Adrenal gland (tissue), 12 donors: ENCODE results near the gene ZNF277. TPM values are rescaled to one million over a fixed set of nuclear protein-coding genes. Genes with fewer than 3 reads are reported as not detected.

Experiments used
- DNase-seq, 7 donors: peaks; one replicate each; pipeline ENCODE4 v3.0.0-alpha.2; 2019 to 2020
- H3K27ac ChIP-seq, 5 donors: fragments of 200-600 bp; sonication (generic) in 4 of 5; 1 replicate in 3 of 5; 2 replicates in 2 of 5; pipeline versions ENCODE4 v1.5.1 to v1.8.0; 2016 to 2020; ENCODE audit warnings: mild to moderate bottlenecking in 1 of 5
- H3K27me3 ChIP-seq: fragments of 200-600 bp; 2 replicates; pipeline ENCODE4 v1.8.0; 2021
- H3K36me3 ChIP-seq, 2 donors: fragments of 200-600 bp; replicated peaks in 1 of 2; 1 replicate in 1 of 2; 2 replicates in 1 of 2; pipeline versions ENCODE4 v1.5.1 to v1.8.0; 2018 to 2022
- H3K4me1 ChIP-seq, 2 donors: fragments of 200-600 bp; replicated peaks in 1 of 2; 1 replicate in 1 of 2; 2 replicates in 1 of 2; pipeline versions ENCODE4 v1.5.1 to v1.8.0; 2018 to 2021
- H3K4me3 ChIP-seq, 4 donors: fragments of 200-600 bp; sonication (generic) in 3 of 4; one replicate each; pipeline ENCODE4 v1.5.1; 2016 to 2018
- H3K9me3 ChIP-seq, 3 donors: fragments of 200-600 bp; sonication (generic) in 1 of 3; replicated peaks in 1 of 3; 1 replicate in 2 of 3; 2 replicates in 1 of 3; pipeline versions ENCODE4 v1.5.1 to v1.8.0; 2016 to 2021
- POLR2A ChIP-seq, 2 donors: fragments of 450-650 bp; IDR thresholded peaks; one replicate each; pipeline ENCODE4 v1.6.1; 2017; ENCODE audit warnings: antibody characterized with exemption in 2 of 2, mild to moderate bottlenecking in 2 of 2, moderate library complexity in 1 of 2
- WGBS, 4 donors: extraction: QIAGEN DNeasy Blood & Tissue Kit in 2 of 4; methylation state at CpG; one replicate each; pipeline versions ENCODE4 v1.1.5 to v1.1.7; 2013 to 2017; 5-methylcytosine and 5-hydroxymethylcytosine counted together
- intact Hi-C, 2 donors: fragments of 100-400 bp; cut with DNase I; formaldehyde crosslinking; loops; one replicate each; pipeline versions ENCODE4 v1.14.1 to v1.15.0; 2022 to 2023
- polyA plus RNA-seq, 3 donors: library from polyadenylated mRNA; stranded (reverse); fragments of 200-250 nt in 2 of 3; fragments of 350-450 nt in 1 of 3; fragmentation: Illumina TruSeq in 1 of 3; extraction: RNeasy Lipid Tissue Mini Kit (QIAGEN cat#74804) in 1 of 3; gene quantifications; one replicate each; pipeline ENCODE4 v1.2.3, GENCODE V29; 2013 to 2014
- total RNA-seq, 9 donors: library from RNA; depleted of rRNA in 4 of 9; stranded (reverse); fragments of >200 nt in 4 of 9; fragments of 120-200 nt in 1 of 9; fragmentation: NEBNext Ultra II Directional in 1 of 9; extraction: Animal tissue kit (Norgen Biotek cat#: 25700) in 1 of 9; gene quantifications; one replicate each; pipeline versions ENCODE4 v1.1.0 to v1.2.4, GENCODE V29; 2013 to 2023
- TF ChIP-seq, protein P1 (sequence below), 6 experiments: fragments of 450-650 bp in 4 of 6; fragments of 200-600 bp in 2 of 6; sonication (generic) in 1 of 6; IDR thresholded peaks; 1 replicate in 5 of 6; 2 replicates in 1 of 6; pipeline versions ENCODE4 v1.5.1 to v1.8.0; 2016 to 2021; ENCODE audit warnings: antibody characterized with exemption in 6 of 6, mild to moderate bottlenecking in 2 of 6, moderate library complexity in 1 of 6
- donor health status: healthy with polysubstance abuse.
- donor health status: Bipolar disorder and iron deficiency.
- donor health status: DM: yes; HTN: yes; CAD: no.
- donor health status: DM: no; HTN: no; CAD: no.
- donor health status: DM: no; HTN: no; CAD: no.
- donor health status: DM: yes; HTN: yes; CAD: no.

Gene ZNF277
- total and polyA plus RNA-seq, 12 donors = 12.6 to 30.6 (median 19.7) TPM

DNA sequence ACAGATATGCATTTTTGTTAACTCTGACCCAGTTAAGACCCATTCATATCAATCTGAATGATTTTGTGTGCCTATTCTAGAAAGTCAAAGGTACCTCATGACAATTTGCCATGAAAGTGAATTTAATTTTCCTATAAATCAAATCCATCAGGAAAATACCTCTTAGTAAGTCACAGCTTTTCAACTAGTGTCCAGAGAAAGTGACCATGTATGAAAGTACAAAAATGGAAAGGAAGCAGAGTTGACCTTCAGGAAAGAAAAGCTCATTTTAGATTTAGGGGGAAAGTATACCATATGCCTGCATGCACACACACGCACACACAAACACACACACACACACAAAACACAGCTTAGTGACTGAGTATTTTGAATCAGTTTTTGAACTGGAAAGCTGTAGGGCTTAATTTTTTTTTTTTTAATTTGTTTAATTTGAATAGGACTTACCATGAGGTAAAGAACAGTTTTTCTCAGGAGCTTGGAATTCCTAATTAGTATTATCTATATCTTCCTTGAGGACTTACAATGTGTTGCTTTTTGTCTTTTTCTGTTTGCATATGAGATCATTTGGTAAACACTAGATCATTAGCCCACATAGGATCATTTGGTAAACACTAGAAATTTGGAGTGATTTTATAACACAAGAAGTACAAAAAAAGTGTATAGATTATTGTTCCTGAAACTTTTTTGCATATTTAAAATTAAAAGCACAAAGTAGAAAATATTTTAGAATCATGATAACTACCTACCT lies 61.6 kb downstream of the ZNF277 start:
- no peak overlapping the region for H3K4me3 ChIP-seq
- intact Hi-C loops = no loop called here

DNA sequence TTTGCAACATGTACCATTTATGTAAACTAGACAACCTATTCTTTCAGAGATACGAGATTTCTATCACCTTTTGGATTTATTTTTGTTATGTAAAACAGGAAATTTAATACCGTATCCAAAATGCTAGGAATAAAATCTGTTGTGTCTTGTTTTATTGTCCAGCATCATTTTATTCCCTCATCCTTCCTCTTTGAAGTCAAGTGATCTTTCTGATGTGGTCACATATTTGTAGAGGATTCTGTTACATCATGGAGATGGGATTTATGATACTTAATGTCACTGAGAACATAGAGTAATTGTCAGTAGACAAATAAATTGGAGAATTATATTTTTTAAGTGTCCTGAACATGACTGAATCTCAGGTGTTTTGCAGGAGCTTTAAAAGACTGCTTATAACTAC lies 64.7 kb downstream of the ZNF277 start:
- intact Hi-C loops = no loop called here
- Histone ChIP-seq H3K4me3 (no peak overlapping the region), H3K4me1 (peaks cover 0 to 17% of the 10 kb centered on the region in 2 donors), H3K27me3 (no peaks in the 10 kb centered on the region), H3K27ac (no peak overlapping the region), H3K36me3 (no peaks in the 10 kb centered on the region), H3K9me3 (no peaks in the 10 kb centered on the region)
- 77 to 83% (median 80%) methylated on average over 2 of the region's 2 CpGs for WGBS, 4 donors
- DNase-seq = no peak
- TF ChIP-seq, protein P1, sequence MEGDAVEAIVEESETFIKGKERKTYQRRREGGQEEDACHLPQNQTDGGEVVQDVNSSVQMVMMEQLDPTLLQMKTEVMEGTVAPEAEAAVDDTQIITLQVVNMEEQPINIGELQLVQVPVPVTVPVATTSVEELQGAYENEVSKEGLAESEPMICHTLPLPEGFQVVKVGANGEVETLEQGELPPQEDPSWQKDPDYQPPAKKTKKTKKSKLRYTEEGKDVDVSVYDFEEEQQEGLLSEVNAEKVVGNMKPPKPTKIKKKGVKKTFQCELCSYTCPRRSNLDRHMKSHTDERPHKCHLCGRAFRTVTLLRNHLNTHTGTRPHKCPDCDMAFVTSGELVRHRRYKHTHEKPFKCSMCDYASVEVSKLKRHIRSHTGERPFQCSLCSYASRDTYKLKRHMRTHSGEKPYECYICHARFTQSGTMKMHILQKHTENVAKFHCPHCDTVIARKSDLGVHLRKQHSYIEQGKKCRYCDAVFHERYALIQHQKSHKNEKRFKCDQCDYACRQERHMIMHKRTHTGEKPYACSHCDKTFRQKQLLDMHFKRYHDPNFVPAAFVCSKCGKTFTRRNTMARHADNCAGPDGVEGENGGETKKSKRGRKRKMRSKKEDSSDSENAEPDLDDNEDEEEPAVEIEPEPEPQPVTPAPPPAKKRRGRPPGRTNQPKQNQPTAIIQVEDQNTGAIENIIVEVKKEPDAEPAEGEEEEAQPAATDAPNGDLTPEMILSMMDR (IDR thresholded peaks at IDR 0.05) = no peak
- no peak for TF ChIP-seq POLR2A (IDR thresholded peaks at IDR 0.05)

More for the DNA sequence above, 61.6 kb downstream of the ZNF277 start:
- no peak for DNase-seq
- Histone ChIP-seq H3K27ac (no peak overlapping the region), H3K4me1 (peaks cover 8 to 29% of the 10 kb centered on the region in 2 donors), H3K36me3 (no peaks in the 10 kb centered on the region), H3K27me3 (no peaks in the 10 kb centered on the region), H3K9me3 (no peaks in the 10 kb centered on the region)
- 81 to 96% (median 85%) methylated on average over 1 of the region's 1 CpG for WGBS, 4 donors
- no peak for TF ChIP-seq POLR2A (IDR thresholded peaks at IDR 0.05)
- TF ChIP-seq, protein P1 (IDR thresholded peaks at IDR 0.05) = no peak

DNA sequence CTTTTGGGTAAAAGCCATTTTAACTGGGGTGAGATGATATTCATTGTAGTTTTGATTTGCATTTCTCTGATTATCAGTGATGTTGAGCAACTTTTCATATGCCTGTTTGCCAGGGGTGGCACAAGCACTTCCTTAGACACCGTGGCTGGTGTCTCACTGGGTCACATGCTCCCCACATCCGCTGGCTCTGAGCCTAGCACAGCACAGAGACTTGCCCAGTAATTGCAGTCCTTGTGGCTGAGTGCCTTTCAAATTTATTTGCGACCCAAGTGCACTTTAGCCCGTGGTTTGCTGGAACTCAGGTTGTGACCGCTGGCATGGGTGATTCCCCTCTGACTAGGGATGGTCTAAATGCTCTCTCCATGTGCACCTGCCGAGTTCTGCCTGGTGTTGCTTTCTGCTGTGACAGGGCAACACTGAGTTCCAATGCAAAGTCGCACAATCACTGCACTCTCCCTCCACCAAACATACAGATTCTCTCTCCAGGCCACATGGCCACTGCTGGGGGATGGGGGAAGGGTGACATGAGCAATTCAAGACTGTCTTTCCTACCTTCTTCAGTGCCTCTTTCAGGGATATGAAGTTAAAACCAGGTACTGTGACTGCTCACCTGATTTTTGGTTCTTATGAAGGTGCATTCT lies 66.5 kb downstream of the ZNF277 start:
- H3K27ac ChIP-seq = no peak overlapping the region
- intact Hi-C loops = no loop called here
- peak in 6 of 7 donors; percentile 14 to 54 (median 26) for DNase-seq
- no peaks in the 10 kb centered on the region for H3K36me3 ChIP-seq
- no peaks in the 10 kb centered on the region for H3K27me3 ChIP-seq
- no peak overlapping the region for H3K4me3 ChIP-seq
- WGBS, 4 donors = 67 to 84% (median 82%) methylated on average over 3 to 7 of the region's 7 CpGs
- H3K4me1 ChIP-seq = no peaks in the 10 kb centered on the region
- no peak for TF ChIP-seq POLR2A (IDR thresholded peaks at IDR 0.05)
- TF ChIP-seq, protein P1 (IDR thresholded peaks at IDR 0.05) = no peak
- H3K9me3 ChIP-seq = no peaks in the 10 kb centered on the region

DNA sequence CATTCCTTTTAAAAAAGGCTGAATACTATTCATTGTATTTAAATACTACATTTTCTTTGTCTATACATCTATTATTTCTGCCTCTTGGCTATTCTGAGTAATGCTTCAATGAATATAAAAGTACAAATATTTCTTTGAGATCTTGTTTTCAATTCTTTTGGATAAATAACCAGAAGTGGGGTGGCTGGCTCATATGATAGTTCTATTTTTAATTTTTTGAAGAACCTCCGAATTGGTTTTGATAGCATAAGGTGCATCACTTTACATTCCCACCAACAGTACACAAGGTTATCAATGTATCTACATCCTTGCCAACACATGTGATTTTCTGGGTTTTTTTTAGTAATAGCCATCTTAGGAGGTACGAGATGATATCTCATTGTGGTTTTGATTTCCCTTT lies 72.5 kb downstream of the ZNF277 start:
- 92 to 98% (median 96%) methylated on average over 2 of the region's 2 CpGs for WGBS, 4 donors

More for the DNA sequence above, 72.5 kb downstream of the ZNF277 start:
- H3K27ac ChIP-seq = no peak overlapping the region
- H3K4me3 ChIP-seq = no peak overlapping the region
- no peaks in the 10 kb centered on the region for H3K36me3 ChIP-seq
- H3K4me1 ChIP-seq = no peaks in the 10 kb centered on the region
- H3K27me3 ChIP-seq = no peaks in the 10 kb centered on the region
- intact Hi-C loops = no loop called here
- no peaks in the 10 kb centered on the region for H3K9me3 ChIP-seq
- DNase-seq = no peak
- TF ChIP-seq POLR2A (IDR thresholded peaks at IDR 0.05) = no peak
- TF ChIP-seq, protein P1 (IDR thresholded peaks at IDR 0.05) = no peak
